ENCODE data around the gene BCAR3.

DNA sequence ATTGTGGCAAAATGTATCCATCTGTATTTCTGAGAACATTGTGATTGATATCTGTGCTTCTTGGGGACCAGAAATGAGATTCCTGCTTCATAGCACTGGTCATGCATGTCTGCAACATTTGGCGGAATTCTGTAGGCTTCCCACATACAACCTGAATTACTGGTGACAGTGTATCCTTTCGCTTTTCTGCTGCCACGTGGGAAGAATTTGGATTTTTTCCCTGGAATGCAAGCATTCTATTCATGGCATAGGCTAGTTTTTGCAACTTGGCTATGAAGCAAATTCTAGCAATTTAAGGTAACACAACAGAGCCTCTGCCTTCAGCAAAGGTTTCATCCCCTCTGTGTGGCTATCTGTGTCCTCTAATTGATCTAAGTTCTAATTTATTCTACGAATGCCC is 85.9 kb downstream of the BCAR3 start:
- TF ChIP-seq, protein P1, sequence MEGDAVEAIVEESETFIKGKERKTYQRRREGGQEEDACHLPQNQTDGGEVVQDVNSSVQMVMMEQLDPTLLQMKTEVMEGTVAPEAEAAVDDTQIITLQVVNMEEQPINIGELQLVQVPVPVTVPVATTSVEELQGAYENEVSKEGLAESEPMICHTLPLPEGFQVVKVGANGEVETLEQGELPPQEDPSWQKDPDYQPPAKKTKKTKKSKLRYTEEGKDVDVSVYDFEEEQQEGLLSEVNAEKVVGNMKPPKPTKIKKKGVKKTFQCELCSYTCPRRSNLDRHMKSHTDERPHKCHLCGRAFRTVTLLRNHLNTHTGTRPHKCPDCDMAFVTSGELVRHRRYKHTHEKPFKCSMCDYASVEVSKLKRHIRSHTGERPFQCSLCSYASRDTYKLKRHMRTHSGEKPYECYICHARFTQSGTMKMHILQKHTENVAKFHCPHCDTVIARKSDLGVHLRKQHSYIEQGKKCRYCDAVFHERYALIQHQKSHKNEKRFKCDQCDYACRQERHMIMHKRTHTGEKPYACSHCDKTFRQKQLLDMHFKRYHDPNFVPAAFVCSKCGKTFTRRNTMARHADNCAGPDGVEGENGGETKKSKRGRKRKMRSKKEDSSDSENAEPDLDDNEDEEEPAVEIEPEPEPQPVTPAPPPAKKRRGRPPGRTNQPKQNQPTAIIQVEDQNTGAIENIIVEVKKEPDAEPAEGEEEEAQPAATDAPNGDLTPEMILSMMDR (IDR thresholded peaks at IDR 0.05; ENCODE audit: borderline replicate concordance, extremely low read depth, low read length, poor library complexity, severe bottlenecking) = no peak
- TF ChIP-seq EZH2 (IDR thresholded peaks at IDR 0.05; ENCODE audit: borderline replicate concordance, low read depth, low read length, severe bottlenecking) = no peak
